Thoracic aorta endothelial cell (primary cell): Measurements from ENCODE around the gene SUOX. TPM values are rescaled to one million over a fixed set of nuclear protein-coding genes. Genes with fewer than 3 reads are reported as not detected.

Source experiments
- total RNA-seq: library from RNA; depleted of rRNA; stranded (reverse); fragments of >200 nt; gene quantifications from 2 replicates; pipeline ENCODE4 v1.2.3, GENCODE V29; 2012

Gene SUOX
- 19.5 and 24.8 TPM in 2 replicates for total RNA-seq

DNA sequence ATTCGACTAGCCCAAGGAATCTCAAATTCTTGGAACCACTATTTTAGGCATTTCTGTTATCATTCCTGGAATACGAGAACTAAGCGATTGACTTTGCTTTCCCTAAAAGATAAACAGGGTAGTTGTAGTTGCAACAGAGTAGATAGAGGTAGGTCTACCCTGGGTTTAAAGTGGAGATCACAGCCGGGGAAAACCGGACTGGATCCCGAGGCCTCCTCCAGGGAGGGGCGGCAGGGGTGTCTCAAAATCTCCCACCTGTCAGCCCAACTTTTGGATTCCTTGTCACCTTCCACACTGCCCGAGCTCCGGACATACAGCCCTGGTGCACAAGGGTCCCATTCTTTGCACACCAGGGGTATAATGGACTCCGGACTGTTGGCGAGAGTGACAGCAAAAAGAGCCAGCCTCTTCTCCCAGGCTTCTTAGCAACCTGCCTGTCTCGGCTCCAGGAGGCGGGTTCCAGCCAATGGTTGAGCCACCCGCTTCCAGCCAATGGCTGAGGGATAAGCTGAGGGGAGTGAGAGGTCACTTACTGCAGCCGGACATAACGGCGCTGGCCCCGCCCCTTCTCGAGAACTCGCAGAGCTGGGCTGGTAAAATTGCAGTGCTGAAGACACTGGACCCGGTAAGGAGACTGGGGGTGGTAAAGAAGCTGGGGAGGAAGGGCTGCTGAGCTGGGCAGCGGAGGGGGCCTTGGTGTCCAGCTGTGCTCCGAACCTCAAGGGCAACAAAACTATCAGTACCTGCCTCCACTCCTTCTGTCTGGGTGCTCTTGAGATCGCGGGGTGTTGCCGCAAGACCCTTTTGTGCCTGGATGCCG is at the start of gene SUOX:
SUOX (plus strand) TSS at position 562 of the 820 bp plus-strand sequence. CDS start 4,946 bp downstream, outside the sequence.

DNA sequence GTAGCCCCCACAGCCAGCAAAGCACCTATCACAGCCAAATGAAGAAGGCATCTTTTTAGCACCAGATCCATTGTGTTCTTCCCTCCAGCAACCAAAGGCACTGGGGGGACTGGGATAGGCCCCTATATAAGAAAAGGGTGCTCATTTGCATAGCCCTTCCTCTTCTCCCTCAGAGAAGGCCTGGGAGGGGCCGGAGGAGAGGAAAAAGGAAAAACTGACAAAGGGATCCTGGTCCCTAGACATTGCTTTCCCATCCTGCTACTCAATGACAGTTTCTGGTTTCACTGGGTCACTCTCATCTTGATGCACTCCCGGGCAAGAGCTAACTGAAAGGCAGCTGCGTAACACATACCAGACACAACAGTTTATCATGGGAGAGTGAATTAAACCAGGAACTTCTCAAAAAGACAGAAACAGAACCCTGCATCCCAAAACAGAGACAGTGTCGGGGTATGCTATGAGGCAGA is 31.1 kb upstream of the SUOX start, which contains the start of gene PMEL:
PMEL (minus strand) TSS at position 102 of the 467 bp plus-strand sequence; CDS start at position 71, 31 bp downstream.

DNA sequence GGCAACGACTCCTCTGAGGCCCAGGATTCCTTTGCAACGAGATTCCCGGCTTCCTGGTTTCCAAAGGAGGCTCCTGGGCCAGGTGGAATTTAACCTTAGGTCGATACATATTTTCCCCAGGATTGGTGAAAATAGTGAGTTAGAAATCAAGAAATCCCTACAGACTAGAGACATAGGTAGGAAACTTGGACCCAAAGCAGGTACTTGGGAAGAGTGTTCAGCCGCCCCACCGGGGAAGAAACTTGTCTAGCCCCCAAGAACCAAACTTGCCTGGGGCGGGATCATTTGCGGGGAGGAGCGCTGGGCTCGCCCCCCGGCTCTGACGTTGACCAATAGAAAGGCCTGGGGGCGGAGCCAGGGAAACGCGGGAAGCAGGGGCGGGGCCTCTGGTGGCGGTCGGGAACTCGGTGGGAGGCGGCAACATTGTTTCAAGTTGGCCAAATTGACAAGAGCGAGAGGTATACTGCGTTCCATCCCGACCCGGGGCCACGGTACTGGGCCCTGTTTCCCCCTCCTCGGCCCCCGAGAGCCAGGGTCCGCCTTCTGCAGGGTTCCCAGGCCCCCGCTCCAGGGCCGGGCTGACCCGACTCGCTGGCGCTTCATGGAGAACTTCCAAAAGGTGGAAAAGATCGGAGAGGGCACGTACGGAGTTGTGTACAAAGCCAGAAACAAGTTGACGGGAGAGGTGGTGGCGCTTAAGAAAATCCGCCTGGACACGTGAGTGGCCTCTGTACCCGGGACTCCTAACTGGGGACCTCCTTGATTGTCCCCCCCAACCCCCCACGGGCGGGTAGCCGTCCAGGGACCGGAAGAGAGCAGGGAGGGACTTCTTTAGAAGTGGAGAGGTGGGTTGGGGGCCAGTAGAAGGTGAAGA is 30.4 kb upstream of the SUOX start, which contains the start of gene CDK2:
CDK2 (plus strand) TSS at position 423 of the 874 bp plus-strand sequence; CDS start at position 602, 179 bp downstream.

DNA sequence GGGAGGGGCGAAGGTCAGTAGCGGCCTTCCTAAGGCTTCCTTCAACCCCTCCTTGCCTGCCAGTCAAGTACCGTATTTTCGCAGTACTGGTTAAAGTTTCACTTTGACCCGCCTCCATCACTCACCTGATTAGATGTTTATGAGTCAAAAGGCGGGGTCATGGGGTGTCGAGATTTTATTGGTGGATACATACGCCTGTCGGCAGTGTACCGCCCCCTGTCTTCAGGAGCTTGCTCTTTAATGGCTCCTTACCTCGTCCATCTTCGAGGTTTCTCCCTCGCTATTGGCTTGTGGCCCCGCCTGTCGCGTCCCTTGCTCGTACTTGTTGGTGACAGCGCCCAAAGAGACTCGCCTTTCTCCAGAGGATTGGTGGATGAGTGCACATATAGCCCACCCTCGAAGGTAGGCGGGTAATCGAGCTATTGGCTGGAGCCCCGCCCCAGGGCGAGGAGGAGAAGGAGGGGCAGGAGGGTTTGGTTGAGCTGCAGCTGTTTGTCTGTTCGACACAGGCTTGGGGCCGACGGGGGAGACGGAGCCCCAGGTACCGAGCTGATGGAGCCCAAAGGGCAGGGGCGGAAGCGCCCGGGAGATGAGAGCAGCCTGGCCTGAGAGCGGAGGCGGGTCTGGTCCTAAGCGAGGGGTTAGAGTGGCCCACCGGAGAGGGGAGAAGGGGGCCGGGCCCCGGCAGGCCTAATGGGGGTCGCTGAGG is 23.3 kb upstream of the SUOX start, which contains the start of gene RAB5B:
RAB5B (plus strand) TSS at position 480 of the 709 bp plus-strand sequence. CDS start 12,883 bp downstream, outside the sequence.

DNA sequence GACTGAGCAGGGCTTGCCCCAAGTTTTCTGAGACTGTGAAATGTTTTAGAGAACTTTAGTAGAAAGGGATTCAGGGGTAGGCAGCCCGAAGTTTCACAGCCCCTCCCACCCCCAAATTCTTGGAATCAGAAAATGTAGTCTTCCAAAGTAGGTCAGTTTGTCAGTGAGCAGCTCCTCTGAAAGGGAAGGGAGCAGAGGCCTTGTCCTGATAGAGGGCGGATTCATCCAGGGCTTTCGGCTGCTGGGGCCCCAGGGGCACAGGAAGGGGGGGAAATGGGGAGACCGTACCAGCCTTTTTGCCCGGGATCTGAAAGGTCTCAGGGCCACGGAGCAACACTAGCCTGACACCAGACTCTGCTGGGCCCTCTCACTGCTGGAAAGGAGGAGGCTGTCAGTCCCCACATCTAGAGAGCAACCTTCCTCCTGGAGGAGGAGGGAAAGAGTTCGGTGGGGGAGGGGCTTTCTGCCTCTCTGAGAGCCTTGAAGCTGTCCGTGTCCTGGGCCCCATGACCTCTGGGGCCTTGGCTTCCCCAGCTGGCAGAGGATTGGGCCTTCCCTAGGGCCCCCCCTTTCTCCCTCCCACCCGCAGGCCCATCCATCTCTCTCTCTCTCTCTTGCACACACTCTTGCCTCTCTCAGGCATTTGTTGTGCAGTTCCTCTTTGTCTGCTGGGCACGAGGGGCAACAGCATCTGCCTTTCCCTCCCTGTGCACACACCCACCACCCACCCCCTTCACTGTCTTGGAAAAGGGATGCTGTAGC is 23.5 kb downstream of the SUOX start, which contains the start of gene IKZF4:
IKZF4 (plus strand) TSS at position 621 of the 762 bp plus-strand sequence. CDS start 451 bp downstream, outside the sequence.

DNA sequence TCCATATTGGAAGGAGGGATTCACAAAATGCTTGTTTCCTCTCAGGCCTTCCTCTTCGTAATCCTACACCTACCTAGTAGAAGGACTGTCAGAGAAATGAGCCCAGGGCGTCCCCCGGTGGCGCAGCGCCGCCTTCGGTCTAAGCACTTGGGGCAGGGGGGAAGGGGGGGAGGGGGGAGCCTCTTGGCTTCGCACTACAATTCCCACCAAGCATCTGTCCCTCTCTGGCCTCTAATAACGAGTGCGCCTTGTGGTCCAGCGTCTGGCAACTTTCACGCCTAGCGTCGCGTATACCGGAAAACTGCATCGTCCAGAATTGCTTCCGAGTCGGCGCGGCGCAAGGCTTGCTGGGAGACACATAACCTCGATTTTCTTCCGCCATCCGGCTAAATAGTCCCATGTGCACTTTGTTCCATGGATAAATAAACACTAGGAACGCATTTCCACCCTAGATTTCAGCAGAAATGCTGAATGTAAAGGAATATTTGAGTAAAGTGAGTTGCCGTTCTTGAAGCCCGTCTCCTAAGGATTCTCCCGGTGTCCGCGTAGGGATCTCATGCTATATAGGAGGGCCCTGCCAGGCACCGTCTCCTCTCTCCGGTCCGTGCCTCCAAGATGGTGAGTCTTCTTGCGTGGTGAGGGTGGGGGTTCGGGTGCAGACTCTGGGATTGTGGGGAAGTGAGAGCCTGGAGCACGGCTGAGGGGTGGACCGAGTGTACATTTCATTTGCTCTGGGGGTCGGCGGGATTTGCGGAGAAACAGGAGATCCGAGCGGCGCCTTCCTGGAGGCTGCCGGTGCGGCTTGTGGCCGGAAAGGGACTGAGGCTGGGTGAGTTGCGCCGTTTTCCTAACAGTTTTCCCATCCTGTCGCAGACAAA is 44.7 kb downstream of the SUOX start, which contains the start of gene RPS26:
RPS26 (plus strand) TSS at position 367 of the 878 bp plus-strand sequence; CDS start at position 616, 249 bp downstream.

Other genes with a start within 250 kb of the SUOX start
- 97.2 and 125 TPM in 2 replicates for gene SARNP, start 179.6 kb upstream of the SUOX start, total RNA-seq
- 21.3 and 22.2 TPM in 2 replicates for gene ORMDL2, start 179.2 kb upstream of the SUOX start, total RNA-seq
- 32.4 and 43.6 TPM in 2 replicates for gene DNAJC14, start 167.7 kb upstream of the SUOX start, total RNA-seq
- gene MMP19, start 154.3 kb upstream of the SUOX start, total RNA-seq, result 0.36 and 0.53 TPM in 2 replicates
- gene PYM1, start 69.4 kb upstream of the SUOX start, total RNA-seq, result 22.2 and 27.8 TPM in 2 replicates
- gene DGKA, start 66.1 kb upstream of the SUOX start, total RNA-seq, result 62.8 and 69.4 TPM in 2 replicates
- 0.36 and 0.40 TPM in 2 replicates for gene PMEL, start 31.2 kb upstream of the SUOX start, total RNA-seq
- 43.2 and 53.2 TPM in 2 replicates for gene CDK2, start 30.4 kb upstream of the SUOX start, total RNA-seq
- gene RAB5B, start 23.2 kb upstream of the SUOX start, total RNA-seq, result 57.3 and 71.9 TPM in 2 replicates
- gene IKZF4, start 23.8 kb downstream of the SUOX start, total RNA-seq, result 1.3 and 1.9 TPM in 2 replicates
- 1,015 and 1,043 TPM in 2 replicates for gene RPS26, start 44.6 kb downstream of the SUOX start, total RNA-seq
- 0.43 TPM in 1 of 2 replicates, not detected in the other for gene ERBB3, start 82.9 kb downstream of the SUOX start, total RNA-seq
- 284 and 285 TPM in 2 replicates for gene PA2G4, start 107.3 kb downstream of the SUOX start, total RNA-seq
- 2,466 and 4,153 TPM in 2 replicates for gene RPL41, start 119.4 kb downstream of the SUOX start, total RNA-seq
- gene ZC3H10, start 121.0 kb downstream of the SUOX start, total RNA-seq, result 6.2 and 6.5 TPM in 2 replicates
- gene ESYT1, start 131.0 kb downstream of the SUOX start, total RNA-seq, result 259 and 330 TPM in 2 replicates
- 51.1 and 67.2 TPM in 2 replicates for gene MYL6B, start 155.3 kb downstream of the SUOX start, total RNA-seq
- gene MYL6, start 161.1 kb downstream of the SUOX start, total RNA-seq, result 1,508 and 2,188 TPM in 2 replicates
- gene SMARCC2, start 192.2 kb downstream of the SUOX start, total RNA-seq, result 72.1 and 75.0 TPM in 2 replicates
- gene RNF41, start 224.6 kb downstream of the SUOX start, total RNA-seq, result 95.6 and 123 TPM in 2 replicates
- 30.7 and 34.0 TPM in 2 replicates for gene NABP2, start 227.1 kb downstream of the SUOX start, total RNA-seq
- gene SLC39A5, start 232.8 kb downstream of the SUOX start, total RNA-seq, result not detected in 2 replicates